Stimulated activated CD8-positive, alpha-beta memory T cell treated with anti-CD3 and anti-CD28 coated beads, Interleukin-12 subunit alpha, Interleukin-12 subunit beta, amount 100 ng/mL, for 24 hours (primary cell): ENCODE measurements around the gene PIP5K1C.

Experiments used
- DNase-seq: peaks from one replicate; pipeline ENCODE4 v3.0.0-alpha.2; 2020; ENCODE audit errors: extremely low read depth

PIP5K1C gene

GRCh38 chr19:3721131-3721886 is 21.0 kb upstream of the PIP5K1C start:
- peak; percentile 70 for DNase-seq

GRCh38 chr19:3720349-3720917 is 20.2 kb upstream of the PIP5K1C start:
- no peak for DNase-seq

DNA sequence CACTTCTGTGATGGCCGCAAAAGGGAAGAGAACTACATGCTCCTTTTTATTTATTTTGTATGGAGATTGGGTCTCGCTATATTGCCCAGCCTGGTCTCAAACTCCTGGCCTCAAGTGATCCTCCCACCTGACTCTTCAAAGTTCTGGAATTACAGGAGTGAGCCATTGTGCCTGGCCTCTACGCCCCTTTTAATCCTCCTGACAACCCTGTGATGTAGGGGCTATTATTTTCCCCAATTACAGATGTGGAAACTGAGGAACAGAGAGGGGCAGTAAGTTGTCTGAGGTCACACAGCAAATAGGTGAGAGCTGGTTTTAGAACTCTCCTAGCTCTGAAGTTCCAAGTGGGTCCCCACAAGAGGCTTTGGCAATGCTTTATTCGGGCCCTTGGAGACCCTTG is 19.6 kb upstream of the PIP5K1C start:
- no peak for DNase-seq

DNA sequence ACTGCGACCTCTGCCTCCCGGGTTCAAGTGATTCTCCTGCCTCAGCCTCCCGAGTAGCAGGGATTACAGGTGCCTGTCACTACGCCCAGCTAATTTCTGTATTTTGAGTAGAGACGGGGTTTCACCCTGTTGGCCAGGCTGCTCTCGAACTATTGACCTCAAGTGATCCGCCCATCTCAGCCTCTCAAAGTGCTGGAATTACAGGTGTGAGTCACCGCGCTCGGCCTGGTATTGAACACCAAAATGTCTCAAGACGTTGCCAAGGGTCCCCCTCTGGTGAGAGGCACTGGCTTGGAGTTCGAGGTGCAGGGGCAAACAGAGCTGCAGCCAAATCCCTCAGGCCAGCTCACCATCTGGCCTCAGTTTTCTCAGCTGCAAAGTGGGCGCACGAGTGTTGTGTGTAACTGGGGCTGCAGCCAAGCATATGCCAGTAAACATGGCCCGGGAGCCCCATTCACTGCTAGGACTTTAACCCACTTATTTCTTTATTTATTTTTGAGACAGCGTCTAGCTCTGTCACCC is 15.9 kb upstream of the PIP5K1C start:
- no peak for DNase-seq

GRCh38 chr19:3712663-3713611 is 12.7 kb upstream of the PIP5K1C start:
- DNase-seq: no peak

GRCh38 chr19:3710265-3710812 is 10.1 kb upstream of the PIP5K1C start:
- no peak for DNase-seq

DNA sequence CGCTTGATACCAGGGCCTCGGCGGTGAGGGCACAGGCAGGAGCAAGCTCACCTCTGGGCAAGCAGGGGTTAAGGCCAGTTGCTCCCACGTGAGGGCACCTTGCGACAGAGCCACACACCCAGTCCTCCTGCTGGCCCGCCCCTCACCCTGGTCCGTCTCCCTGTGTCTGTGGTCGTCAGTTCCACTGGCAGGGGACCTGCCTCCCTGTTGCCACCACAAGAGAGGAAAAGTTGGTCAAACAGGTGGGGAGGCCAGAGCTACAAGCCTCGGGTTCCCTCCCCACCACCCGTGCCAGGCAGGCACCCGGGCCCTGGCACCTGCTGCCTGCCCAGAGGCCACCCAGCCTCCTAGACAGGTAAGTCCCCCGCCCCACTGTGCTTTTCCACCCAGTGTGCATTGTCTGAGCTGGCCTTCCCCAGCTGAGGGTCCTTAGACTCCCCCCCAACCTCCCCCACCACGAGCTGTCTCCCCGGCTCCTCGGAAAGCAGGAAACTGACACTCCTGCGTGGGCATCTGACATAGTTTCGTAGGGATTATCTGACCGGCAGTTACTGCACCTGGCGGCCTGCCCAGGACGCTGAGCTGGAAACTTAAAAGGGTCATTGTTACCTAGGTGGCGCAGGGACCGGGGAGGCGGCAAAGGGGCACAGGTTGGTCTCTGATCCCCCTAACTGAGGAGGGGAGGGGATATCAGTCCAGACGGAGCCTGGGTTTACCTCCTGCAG is 8.1 kb upstream of the PIP5K1C start, which contains the start of gene TJP3:
TSS of gene TJP3 (plus strand) at position 178 of the 725 bp plus-strand sequence. CDS start 20,049 bp downstream, outside the sequence.
- DNase-seq: no peak

- DNase-seq: no peak
Observed at GRCh38 chr19:3707868-3708206, 7.6 kb upstream of the PIP5K1C start.

GRCh38 chr19:3701200-3701599 is 932 bp upstream of the PIP5K1C start:
- no peak for DNase-seq

DNA sequence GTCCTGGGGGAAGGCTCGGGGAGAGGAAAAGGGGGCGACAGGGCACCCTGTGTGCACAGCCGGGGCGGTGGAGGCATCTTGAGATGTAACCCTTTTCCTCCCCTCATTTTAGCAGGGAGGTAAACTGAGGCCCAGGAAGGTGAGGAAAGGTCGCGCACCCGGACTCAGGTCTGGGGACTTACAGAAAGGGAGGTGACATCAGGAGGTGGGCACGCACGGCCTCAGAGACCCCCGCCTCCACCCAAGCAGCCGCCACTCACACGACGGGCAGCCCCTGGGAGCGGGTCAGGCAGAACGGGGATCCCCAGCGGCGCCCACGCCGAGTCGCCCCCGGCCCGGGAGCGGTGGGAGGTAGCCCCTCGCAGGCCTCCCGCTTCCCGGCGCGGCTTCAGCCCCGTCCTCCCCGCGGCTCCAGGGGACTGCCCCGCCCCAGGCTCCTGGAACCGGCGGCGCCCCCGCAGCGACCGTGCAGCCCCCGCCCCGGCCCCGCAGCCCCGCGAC is 477 bp downstream of the PIP5K1C start:
- no peak for DNase-seq

DNA sequence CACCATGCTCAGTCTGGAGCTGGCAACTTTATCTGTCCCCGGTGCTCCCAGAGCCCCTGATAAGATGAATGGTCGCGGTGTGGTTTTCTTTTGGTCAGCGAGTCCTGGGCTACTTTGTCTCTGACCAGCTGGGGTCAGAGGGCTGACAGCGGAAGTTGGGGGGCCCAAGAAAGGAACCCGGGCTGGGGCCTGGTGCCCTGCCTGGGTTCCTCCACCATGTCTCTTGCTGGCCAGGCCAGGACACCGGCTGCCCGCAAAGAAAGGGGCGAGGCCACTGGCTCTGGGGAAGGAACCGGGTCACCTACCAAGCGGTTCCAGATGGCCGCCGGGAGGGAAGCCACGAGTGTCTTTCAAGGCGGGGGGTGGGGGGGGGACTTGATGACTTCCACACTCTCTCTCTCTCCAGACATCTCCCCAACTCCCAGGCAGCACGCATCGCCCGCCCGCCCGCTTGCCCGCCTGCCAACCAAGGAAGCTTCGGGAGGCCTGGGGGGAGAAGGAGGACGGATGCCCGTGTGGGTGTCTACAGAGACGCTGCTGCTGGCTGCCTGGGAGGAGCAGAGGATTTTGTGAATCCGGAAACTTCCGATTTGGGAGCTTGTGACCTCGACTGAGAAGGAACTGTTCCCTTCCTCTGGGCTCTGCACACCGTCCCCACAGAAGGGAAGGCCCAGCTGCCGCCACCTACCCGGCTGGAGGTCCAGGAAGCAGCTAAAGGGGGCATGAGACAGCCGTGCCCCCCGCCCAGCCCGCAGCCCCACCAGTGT is 1.1 kb downstream of the PIP5K1C start:
- no peak for DNase-seq

DNA sequence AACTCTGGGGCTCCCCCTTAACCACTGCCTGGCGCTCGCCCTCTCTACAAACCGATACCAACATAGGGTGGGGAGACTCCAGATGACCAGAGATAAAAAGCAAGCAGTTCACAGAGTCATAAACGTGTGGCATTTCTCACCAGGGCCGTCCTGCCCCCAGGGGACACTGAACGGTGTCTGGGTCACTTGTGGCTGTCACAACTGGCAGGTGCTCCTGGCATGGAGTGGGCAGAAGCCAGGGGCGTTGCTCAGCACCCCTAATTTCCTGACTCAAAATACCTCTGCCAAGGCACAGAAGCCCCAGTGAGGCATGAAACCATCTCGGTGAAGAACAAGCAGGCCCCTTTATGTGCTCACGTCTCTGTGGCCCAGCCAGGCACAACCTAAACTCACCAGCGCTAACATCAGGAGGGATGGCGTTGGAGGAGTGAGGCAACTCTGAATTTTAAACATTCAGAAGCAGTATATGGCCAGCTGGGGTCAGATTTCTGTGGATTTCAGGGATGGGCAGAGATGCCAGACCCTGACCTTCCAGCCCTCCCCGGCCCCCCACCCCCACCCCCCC is 1.8 kb downstream of the PIP5K1C start:
- no peak for DNase-seq

- DNase-seq: no peak
Observed at GRCh38 chr19:3697671-3698385, 2.4 kb downstream of the PIP5K1C start.

- DNase-seq: no peak
Observed at GRCh38 chr19:3697094-3697493, 3.2 kb downstream of the PIP5K1C start.

- DNase-seq: no peak
Observed at GRCh38 chr19:3696660-3696995, 3.6 kb downstream of the PIP5K1C start.

- no peak for DNase-seq
Observed at GRCh38 chr19:3695986-3696659, 4.1 kb downstream of the PIP5K1C start.

GRCh38 chr19:3695124-3695733 is 5.0 kb downstream of the PIP5K1C start:
- no peak for DNase-seq

DNA sequence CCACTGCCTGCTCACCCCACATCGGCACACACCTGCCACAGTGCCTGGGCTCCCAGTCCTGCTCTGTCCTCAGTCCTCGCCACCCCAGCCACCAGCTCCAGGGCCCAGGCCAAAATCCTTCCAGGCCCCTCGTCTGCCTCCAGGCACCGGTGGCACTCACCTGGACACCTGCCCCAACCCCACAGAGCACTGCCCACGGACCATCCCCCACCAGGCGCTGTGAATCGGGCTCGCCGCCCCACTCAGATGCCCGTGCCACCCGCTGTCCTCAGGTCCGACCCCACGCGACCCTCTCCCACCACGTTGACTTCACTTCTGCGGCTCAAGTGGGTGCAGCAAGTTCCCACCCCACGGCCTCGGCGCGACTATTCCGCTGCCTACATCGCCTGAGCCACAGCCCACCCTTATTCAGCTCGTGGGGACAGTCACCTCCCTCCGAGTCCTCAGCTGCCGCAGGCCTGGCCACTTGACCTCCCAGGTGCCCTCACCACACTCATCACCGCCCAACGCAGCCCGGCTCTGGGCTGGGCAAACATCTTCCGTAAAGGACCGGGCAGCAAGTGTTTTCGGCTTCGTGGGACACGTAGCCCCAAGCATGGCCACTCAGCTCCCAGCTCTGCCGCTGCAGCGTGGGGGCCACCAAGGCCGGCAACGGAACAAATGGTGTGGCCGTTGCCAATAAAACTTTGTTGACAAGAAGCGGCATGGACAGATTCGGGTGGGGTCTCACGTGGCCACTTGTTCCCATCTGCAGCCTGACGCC is 5.7 kb downstream of the PIP5K1C start:
- DNase-seq: no peak
